HepG2 (cell line): ENCODE data around the gene ANK3.

ENCODE experiments used
- CBFB ChIP-seq: sonication (generic); formaldehyde crosslinking; IDR thresholded peaks from 2 replicates; pipeline ENCODE4 v1.4.0; 2020; ENCODE audit warnings: missing genetic modification reagents
- GABPA ChIP-seq, 2 experiments: IDR thresholded peaks; 2 replicates each; pipeline ENCODE4 v1.6.1; 2011 to 2016; ENCODE audit warnings: low read depth in 2 of 2, low read length in 1 of 2, missing biosample characterization in 1 of 2, missing genetic modification characterization in 1 of 2
- HNRNPK ChIP-seq: fragments of 200-400 bp; formaldehyde crosslinking; IDR thresholded peaks from 2 replicates; pipeline ENCODE4 v1.6.1; 2018; ENCODE audit warnings: low read length, low read depth, moderate library complexity, mild to moderate bottlenecking; ENCODE audit not compliant: poor library complexity, severe bottlenecking
- ZC3H13 ChIP-seq: sonication (generic); formaldehyde crosslinking; IDR thresholded peaks from 2 replicates; pipeline ENCODE4 v1.8.1; 2023; ENCODE audit warnings: mild to moderate bottlenecking, missing genetic modification reagents, moderate library complexity
- ZSCAN12 ChIP-seq: sonication (generic); formaldehyde crosslinking; IDR thresholded peaks from 2 replicates; pipeline ENCODE4 v1.9.0; 2021; ENCODE audit warnings: mild to moderate bottlenecking, missing genetic modification reagents
- TF ChIP-seq, protein P1 (sequence below): sonication (generic); formaldehyde crosslinking; IDR thresholded peaks from 2 replicates; pipeline ENCODE4 v1.5.0; 2020; ENCODE audit warnings: mild to moderate bottlenecking, missing genetic modification reagents, moderate library complexity
- TF ChIP-seq, protein P2 (sequence below): sonication (generic); formaldehyde crosslinking; IDR thresholded peaks from 2 replicates; pipeline ENCODE4 v1.4.0; 2020; ENCODE audit warnings: missing genetic modification reagents

DNA sequence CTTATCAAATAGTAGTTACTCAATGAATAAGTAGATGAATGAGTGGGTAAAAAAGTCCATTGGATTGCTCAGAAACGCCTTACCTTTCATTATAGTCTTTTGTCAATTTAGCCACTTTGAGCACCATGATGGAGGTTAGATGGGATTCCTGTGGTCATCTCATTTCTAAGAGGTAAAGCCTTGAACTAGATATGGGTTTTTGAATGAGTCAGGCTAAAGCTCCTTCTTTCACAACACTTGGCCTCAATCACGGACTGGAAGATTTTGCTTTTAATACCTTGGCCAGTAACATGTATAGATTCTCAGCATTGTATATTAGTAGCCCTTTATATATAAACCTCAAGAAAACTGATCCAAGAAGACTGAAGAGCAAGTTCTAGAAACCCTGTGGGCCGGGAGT, 383.6 kb downstream of the ANK3 start:
- no peak for TF ChIP-seq CBFB (CRISPR knock-in tag)
- TF ChIP-seq, protein P1, sequence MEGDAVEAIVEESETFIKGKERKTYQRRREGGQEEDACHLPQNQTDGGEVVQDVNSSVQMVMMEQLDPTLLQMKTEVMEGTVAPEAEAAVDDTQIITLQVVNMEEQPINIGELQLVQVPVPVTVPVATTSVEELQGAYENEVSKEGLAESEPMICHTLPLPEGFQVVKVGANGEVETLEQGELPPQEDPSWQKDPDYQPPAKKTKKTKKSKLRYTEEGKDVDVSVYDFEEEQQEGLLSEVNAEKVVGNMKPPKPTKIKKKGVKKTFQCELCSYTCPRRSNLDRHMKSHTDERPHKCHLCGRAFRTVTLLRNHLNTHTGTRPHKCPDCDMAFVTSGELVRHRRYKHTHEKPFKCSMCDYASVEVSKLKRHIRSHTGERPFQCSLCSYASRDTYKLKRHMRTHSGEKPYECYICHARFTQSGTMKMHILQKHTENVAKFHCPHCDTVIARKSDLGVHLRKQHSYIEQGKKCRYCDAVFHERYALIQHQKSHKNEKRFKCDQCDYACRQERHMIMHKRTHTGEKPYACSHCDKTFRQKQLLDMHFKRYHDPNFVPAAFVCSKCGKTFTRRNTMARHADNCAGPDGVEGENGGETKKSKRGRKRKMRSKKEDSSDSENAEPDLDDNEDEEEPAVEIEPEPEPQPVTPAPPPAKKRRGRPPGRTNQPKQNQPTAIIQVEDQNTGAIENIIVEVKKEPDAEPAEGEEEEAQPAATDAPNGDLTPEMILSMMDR (CRISPR knock-in tag), result no peak
- TF ChIP-seq, protein P2, sequence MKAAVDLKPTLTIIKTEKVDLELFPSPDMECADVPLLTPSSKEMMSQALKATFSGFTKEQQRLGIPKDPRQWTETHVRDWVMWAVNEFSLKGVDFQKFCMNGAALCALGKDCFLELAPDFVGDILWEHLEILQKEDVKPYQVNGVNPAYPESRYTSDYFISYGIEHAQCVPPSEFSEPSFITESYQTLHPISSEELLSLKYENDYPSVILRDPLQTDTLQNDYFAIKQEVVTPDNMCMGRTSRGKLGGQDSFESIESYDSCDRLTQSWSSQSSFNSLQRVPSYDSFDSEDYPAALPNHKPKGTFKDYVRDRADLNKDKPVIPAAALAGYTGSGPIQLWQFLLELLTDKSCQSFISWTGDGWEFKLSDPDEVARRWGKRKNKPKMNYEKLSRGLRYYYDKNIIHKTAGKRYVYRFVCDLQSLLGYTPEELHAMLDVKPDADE (CRISPR knock-in tag), result no peak
- TF ChIP-seq GABPA (IDR thresholded peaks at IDR 0.05; ENCODE audit: low read depth, low read length), result no peak
- no peak for TF ChIP-seq GABPA (CRISPR knock-in tag; IDR thresholded peaks at IDR 0.05; ENCODE audit: low read depth)
- no peak for TF ChIP-seq ZSCAN12
- TF ChIP-seq ZC3H13 (CRISPR knock-in tag), result no peak
- no peak for TF ChIP-seq HNRNPK
